VCaP (cell line): ENCODE results near the gene GPR137B.
A peak's percentile ranks its signal among the peaks of the same experiment; 100 is the strongest.

Source experiments
- H3K27ac ChIP-seq: fragments of 450-650 bp; 2 replicates; pipeline ENCODE4 v1.5.1; 2017
- CTCF ChIP-seq: fragments of 450-650 bp; conservative IDR thresholded peaks from 2 replicates; pipeline ENCODE4 v1.5.1; 2017; ENCODE audit warnings: mild to moderate bottlenecking, moderate library complexity

Gene GPR137B

GRCh38 chr1:236149003-236149595 is 6.8 kb downstream of the GPR137B start:
- TF ChIP-seq CTCF, result no peak
- H3K27ac ChIP-seq, result peak overlapping the region; percentile 94

DNA sequence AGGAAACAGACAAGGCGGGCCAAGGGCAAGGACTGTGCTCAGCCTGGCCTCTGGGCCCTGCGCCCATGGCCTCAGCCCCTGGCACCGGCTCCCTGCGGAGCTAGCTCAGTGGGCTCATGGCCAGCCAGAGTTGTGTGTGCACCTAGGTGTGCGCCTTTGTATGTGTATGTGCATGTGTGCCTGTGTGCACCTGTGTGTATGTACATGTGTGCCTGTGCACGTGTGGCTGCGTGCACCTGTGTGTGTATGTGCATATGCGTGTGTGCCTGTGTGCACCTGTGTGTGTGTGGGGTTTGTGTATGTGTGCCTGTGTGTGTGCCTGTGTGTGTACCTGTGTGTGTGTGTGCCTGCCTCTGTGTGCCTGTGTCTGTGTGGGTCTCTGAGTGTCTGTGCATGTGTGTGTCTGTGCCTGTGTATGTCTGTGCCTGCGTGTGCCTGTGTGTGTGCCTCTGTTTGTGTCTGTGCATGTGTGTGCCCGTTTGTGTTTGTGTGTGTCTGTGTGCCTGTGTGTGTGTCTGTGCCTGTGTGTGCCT is 7.4 kb downstream of the GPR137B start:
- H3K27ac ChIP-seq, result peak overlapping the region; percentile 94
- TF ChIP-seq CTCF, result no peak

DNA sequence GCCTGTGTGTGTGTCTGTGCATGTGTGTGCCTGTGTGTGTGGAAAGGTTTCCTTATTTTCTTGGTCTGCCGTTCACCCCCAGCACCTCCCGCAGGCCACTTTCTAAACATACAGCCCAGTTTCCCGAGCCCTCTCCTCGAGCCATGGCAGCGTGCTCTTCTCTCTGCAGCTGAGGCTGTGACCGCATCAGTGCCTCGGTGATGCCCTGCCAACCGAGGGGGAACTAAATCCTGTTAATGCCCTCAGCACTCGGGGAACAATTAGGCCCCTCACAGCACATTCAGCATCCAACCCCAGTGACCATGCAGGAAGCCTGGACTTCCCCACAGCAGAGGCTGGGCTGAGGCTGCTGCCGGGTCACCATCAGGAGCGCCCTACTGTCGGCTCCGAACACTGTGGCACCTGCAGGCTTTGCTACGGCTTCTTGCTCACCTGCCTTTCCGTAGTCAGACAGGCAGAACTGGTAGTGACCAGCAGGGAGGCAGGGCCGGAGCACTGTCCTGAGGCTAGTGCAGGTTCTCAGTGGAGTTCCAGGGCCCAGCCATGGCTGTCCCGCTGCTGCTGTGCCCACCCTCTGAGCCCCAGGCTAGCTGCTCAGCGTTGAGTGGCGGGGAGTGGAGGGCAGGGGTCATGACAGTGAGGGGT is 8.1 kb downstream of the GPR137B start:
- H3K27ac ChIP-seq, result peak overlapping the region; percentile 94
- TF ChIP-seq CTCF, result no peak; the same call in 1 of the 2 replicates

- TF ChIP-seq CTCF, result no peak
- H3K27ac ChIP-seq, result peak overlapping the region; percentile 94
Measured at GRCh38 chr1:236150986-236151385, 8.6 kb downstream of the GPR137B start.

GRCh38 chr1:236151739-236152424 is 9.5 kb downstream of the GPR137B start:
- TF ChIP-seq CTCF, result no peak

DNA sequence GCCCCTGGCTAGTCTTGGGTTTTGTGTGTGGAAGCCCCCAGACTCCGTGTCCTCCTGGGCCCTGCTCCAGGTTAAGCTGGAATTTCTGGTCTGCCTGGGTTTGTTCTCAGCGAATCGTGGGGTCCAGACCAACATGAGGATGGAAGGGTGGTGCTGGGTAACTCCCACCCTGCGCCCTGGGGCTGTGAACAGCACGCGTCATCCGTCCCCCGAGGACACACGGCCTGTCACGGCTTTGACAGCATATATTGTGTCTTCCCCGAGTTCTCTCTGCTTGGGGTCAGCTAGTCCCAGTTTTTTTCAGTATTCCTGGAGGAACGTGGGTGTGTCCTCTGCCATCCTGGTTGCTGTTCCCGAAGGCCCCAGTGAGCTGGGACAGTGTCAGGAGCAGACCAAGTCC is 11.8 kb downstream of the GPR137B start:
- no peak overlapping the region for H3K27ac ChIP-seq
- no peak for TF ChIP-seq CTCF

More at GRCh38 chr1:236151739-236152424, 9.5 kb downstream of the GPR137B start:
- peak overlapping the region; percentile 94 for H3K27ac ChIP-seq

DNA sequence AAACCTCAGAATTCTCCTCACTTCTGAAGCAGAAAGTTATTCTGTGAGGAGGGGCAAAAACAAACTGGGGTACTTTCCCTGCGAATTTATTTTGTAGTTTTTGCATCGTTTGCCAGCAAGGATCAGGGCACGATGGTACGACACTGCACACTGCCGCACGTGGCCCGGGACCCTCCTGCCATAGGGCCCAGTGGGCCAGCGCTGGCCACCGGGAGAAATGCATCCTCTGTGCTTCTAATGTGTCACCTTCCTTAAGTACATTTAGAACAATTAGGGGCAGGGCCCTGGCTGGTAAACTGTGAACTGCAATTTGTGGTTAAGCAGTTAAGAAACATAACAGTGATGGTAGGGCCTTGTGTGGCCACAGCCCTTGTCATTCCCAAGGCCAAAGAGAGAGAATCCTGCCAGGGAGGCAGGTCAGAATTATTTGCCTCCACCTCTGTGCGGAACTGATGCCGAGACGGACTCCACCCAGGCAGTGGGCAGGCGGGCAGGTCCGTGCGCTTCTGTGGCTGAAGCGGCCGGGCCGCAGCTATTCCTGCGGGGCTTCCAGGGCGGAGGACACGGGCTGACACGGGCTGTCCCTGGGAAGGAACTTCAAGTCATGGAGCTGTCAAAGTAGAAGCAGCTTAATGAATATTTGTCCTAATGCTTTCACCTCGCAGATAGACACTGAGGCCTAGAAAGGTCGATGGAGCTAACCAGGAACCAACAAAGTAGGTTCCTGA is 12.5 kb downstream of the GPR137B start:
- no peak for TF ChIP-seq CTCF
- no peak overlapping the region for H3K27ac ChIP-seq
